ENCODE measurements around the gene MYBBP1A. TPM values are rescaled to one million over a fixed set of nuclear protein-coding genes. Genes with fewer than 3 reads are reported as not detected.
A peak's percentile ranks its signal among the peaks of the same experiment; 100 is the strongest.

MYBBP1A gene
- total and polyA plus RNA-seq, 2 of the 8 experiments (the other 6 are each of a cell fraction or from before 2014, with no cell fraction given), result 46.8 to 151 TPM

GRCh38 chr17:4537451-4538235, 17.5 kb downstream of the MYBBP1A start:
- no peak overlapping the region for H4K8ac ChIP-seq (ENCODE audit: extremely low read depth, insufficient read depth, low read length)
- H4K91ac ChIP-seq (replicated peaks; ENCODE audit: insufficient read length, low read length), result no peak overlapping the region
- peaks cover 15 to 40% (median 27%) of the 10 kb centered on the region in 4 experiments; a peak in 7 of 8 replicates for H3K36me3 ChIP-seq (ENCODE audit: control insufficient read depth in 2 of 4, insufficient read depth in 4 of 4, low read length in 3 of 4)
- no peaks in the 10 kb centered on the region for H3K79me2 ChIP-seq (ENCODE audit: control insufficient read depth in 1 of 2, insufficient read depth in 2 of 2, low read length in 2 of 2)
- H3K23ac ChIP-seq (ENCODE audit: insufficient read length), result no peak overlapping the region
- WGBS, 2 experiments (ENCODE audit: extremely low coverage in 1 of 2, insufficient coverage in 1 of 2, insufficient read length in 1 of 2, insufficient replicate concordance in 2 of 2, low coverage in 1 of 2, low lambda C conversion rate in 2 of 2, missing lambda C conversion rate in 1 of 2), result 89% methylated on average over 19 of the region's 19 CpGs; no CpG with 5 or more reads in 1 of the 2 experiments
- H2AFZ ChIP-seq (ENCODE audit: low read length), result no peak overlapping the region
- H3K4me2 ChIP-seq (ENCODE audit: insufficient read depth in 1 of 2, low read depth in 2 of 2, low read length in 2 of 2), result no peak overlapping the region; a peak in 1 of 4 replicates
- peaks cover 4% of the 10 kb centered on the region; the same call in 1 of the 2 replicates for H3K23me2 ChIP-seq (ENCODE audit: low read depth, low read length)
- H3K9ac ChIP-seq (replicated peaks in 1 of 4; ENCODE audit: extremely low read depth in 1 of 4, low read depth in 3 of 4, low read length in 3 of 4), result no peak overlapping the region
- no peaks in the 10 kb centered on the region for H3K9me3 ChIP-seq (ENCODE audit: insufficient read depth in 2 of 2, low read depth in 1 of 2, low read length in 1 of 2)
- H4K20me1 ChIP-seq (replicated peaks in 1 of 2; ENCODE audit: control insufficient read depth in 1 of 2, insufficient read depth in 2 of 2, low read length in 2 of 2), result peaks cover 11 to 23% of the 10 kb centered on the region in 2 experiments
- DNase-seq (ENCODE audit: low read depth in 1 of 2, low spot score in 2 of 2), result no peak
- no peak overlapping the region for H3K18ac ChIP-seq (ENCODE audit: extremely low read depth, low read length)
- no peak overlapping the region for H2BK20ac ChIP-seq (ENCODE audit: low read length)
- no peak overlapping the region for H2BK5ac ChIP-seq (ENCODE audit: low read depth, low read length)
- H3K27ac ChIP-seq (ENCODE audit: low read depth, low read length), result no peak overlapping the region
- H3K27me3 ChIP-seq (replicated peaks in 1 of 4; ENCODE audit: control insufficient read depth in 3 of 4, extremely low read depth in 1 of 4, insufficient read depth in 3 of 4, low read length in 3 of 4), result peaks cover 0 to 15% (median 7%) of the 10 kb centered on the region in 4 experiments; a peak in 3 of 7 replicates
- H2BK120ac ChIP-seq (replicated peaks; ENCODE audit: low read depth, low read length), result no peak overlapping the region
- ChIA-PET POLR2A (ENCODE audit: partially characterized antibody) (interaction anchor here (0.6 to 37.1 kb wide), 10 partner anchors 8 to 132 kb away, joined by 3 to 546 read pairs (median 4); partner anchors contain the start of genes GGT6 and MYBBP1A), CTCF (ENCODE audit: partially characterized antibody) (interaction anchor here (0.5 to 3.6 kb wide), 17 partner anchors 9 to 1808 kb away, joined by 3 to 15 read pairs (median 4); no protein-coding TSS in a partner anchor)
- no peak overlapping the region for H3K4ac ChIP-seq (replicated peaks; ENCODE audit: insufficient read length, low read depth, low read length)
- H2BK15ac ChIP-seq (ENCODE audit: low read length), result no peak overlapping the region
- no peak overlapping the region for H3K4me3 ChIP-seq (ENCODE audit: extremely low read depth in 1 of 4, insufficient read depth in 2 of 4, low read depth in 3 of 4, low read length in 4 of 4)
- H3K56ac ChIP-seq (replicated peaks; ENCODE audit: insufficient read length, low read depth, low read length), result no peak overlapping the region
- 0 out of 2 replicates have a peak overlapping the region, but pooled peaks have one; percentile 27 for H2BK12ac ChIP-seq (ENCODE audit: low read depth, low read length)
- FAIRE-seq, result no peak
- no peak overlapping the region for H4K5ac ChIP-seq (ENCODE audit: insufficient read length, low read depth, low read length)
- no peak overlapping the region for H2AK5ac ChIP-seq (ENCODE audit: low read depth, low read length)
- H3K4me1 ChIP-seq (replicated peaks in 1 of 4; ENCODE audit: control insufficient read depth in 3 of 4, insufficient read depth in 4 of 4, low read length in 3 of 4), result peaks cover 0 to 29% (median 16%) of the 10 kb centered on the region in 4 experiments; a peak in 6 of 7 replicates
- H3K14ac ChIP-seq (ENCODE audit: insufficient read length), result no peak overlapping the region
- no peaks in the 10 kb centered on the region for H3K79me1 ChIP-seq (ENCODE audit: low read depth, low read length)
- TF ChIP-seq CHD1 (IDR thresholded peaks at IDR 0.05; ENCODE audit: low read depth, low read length) (no peak), MAX (IDR thresholded peaks at IDR 0.05) (no peak)
